NB4 (cell line): Measurements from ENCODE around the gene RBM34.

ENCODE experiments used
- MYC ChIP-seq: IDR thresholded peaks from 2 replicates; pipeline ENCODE4 v1.6.1; 2011; ENCODE audit warnings: low read depth, low read length
- POLR2A ChIP-seq: IDR thresholded peaks from 2 replicates; pipeline ENCODE4 v1.6.1; 2011; ENCODE audit warnings: mild to moderate bottlenecking; ENCODE audit not compliant: insufficient read length; ENCODE audit errors: extremely low read depth
- TF ChIP-seq, protein P1 (sequence below): IDR thresholded peaks from one replicate; pipeline ENCODE4 v1.5.1; 2012; ENCODE audit warnings: low read depth, low read length
- TF ChIP-seq, protein P2 (sequence below): IDR thresholded peaks from 2 replicates; pipeline ENCODE4 v1.6.1; 2011; ENCODE audit warnings: low read depth, low read length

DNA sequence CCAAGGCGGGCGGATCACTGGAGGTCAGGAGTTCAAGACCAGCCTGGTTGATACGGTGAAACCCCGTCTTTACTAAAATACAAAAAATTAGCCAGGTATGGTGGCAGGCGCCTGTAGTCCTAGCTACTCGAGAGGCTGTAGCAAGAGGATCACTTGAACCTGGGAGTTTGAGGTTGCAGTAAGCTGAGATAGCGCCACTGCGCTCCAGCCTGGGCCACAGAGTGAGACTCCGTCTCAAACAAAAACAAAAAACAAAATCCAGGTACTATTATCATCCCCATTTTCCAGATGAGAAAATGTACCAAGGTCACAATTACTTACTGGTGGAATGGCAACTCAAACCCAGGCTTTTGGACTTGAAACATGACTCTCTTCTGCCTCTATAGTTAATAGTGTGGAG lies 36.9 kb downstream of the RBM34 start:
- TF ChIP-seq, protein P1, sequence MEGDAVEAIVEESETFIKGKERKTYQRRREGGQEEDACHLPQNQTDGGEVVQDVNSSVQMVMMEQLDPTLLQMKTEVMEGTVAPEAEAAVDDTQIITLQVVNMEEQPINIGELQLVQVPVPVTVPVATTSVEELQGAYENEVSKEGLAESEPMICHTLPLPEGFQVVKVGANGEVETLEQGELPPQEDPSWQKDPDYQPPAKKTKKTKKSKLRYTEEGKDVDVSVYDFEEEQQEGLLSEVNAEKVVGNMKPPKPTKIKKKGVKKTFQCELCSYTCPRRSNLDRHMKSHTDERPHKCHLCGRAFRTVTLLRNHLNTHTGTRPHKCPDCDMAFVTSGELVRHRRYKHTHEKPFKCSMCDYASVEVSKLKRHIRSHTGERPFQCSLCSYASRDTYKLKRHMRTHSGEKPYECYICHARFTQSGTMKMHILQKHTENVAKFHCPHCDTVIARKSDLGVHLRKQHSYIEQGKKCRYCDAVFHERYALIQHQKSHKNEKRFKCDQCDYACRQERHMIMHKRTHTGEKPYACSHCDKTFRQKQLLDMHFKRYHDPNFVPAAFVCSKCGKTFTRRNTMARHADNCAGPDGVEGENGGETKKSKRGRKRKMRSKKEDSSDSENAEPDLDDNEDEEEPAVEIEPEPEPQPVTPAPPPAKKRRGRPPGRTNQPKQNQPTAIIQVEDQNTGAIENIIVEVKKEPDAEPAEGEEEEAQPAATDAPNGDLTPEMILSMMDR, result no peak
- no peak for TF ChIP-seq POLR2A
- TF ChIP-seq, protein P2, sequence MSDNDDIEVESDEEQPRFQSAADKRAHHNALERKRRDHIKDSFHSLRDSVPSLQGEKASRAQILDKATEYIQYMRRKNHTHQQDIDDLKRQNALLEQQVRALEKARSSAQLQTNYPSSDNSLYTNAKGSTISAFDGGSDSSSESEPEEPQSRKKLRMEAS, result no peak
- TF ChIP-seq MYC, result no peak
